ENCODE data around the gene ZNF346.

ZNF346 gene

DNA sequence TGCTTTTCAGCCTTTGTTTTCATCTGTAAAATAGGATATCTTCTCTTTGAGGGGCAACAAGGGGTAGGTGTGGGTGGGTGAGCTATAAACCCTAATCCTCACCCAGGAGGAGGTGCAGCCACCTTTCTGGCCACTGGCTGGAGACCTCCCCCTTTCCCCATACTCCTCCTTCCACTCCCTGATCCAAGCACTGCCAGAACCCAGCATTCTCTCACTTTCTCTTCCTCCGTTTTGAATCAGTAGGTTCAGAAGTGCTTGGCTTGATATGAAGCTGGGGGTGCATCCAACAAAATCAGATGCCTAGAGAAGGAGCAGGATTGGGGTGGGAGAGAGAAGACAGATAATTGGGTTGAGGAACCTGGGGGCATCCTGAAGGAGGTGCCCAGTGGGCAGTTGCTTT, 104.3 kb downstream of the ZNF346 start:
- no peak overlapping the region for H3K27ac ChIP-seq
- TF ChIP-seq, protein P1, sequence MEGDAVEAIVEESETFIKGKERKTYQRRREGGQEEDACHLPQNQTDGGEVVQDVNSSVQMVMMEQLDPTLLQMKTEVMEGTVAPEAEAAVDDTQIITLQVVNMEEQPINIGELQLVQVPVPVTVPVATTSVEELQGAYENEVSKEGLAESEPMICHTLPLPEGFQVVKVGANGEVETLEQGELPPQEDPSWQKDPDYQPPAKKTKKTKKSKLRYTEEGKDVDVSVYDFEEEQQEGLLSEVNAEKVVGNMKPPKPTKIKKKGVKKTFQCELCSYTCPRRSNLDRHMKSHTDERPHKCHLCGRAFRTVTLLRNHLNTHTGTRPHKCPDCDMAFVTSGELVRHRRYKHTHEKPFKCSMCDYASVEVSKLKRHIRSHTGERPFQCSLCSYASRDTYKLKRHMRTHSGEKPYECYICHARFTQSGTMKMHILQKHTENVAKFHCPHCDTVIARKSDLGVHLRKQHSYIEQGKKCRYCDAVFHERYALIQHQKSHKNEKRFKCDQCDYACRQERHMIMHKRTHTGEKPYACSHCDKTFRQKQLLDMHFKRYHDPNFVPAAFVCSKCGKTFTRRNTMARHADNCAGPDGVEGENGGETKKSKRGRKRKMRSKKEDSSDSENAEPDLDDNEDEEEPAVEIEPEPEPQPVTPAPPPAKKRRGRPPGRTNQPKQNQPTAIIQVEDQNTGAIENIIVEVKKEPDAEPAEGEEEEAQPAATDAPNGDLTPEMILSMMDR (conservative IDR thresholded peaks at IDR 0.05): no peak

DNA sequence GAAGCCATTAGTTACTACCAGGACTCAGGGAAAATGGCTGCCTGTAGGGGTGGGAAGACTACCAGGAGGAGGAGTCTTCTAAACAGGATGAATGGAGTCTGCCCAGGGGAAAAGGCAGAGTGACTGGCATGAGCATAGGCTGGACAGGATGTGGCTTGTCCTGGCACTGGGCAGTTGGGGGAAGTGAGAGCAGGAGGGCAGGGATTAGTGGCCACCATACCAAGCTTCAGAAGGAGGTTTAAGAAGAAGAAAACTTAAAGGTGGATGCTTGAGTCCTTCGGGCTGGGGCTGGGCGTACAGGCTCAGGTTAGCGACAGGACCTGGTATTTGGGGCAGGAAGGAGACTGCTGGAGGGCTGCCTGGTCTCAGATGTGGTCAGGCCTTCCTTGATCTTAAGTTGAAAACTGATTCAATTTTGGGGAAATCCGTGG, 106.1 kb downstream of the ZNF346 start:
- TF ChIP-seq, protein P1 (conservative IDR thresholded peaks at IDR 0.05): no peak
- H3K27ac ChIP-seq: no peak overlapping the region

DNA sequence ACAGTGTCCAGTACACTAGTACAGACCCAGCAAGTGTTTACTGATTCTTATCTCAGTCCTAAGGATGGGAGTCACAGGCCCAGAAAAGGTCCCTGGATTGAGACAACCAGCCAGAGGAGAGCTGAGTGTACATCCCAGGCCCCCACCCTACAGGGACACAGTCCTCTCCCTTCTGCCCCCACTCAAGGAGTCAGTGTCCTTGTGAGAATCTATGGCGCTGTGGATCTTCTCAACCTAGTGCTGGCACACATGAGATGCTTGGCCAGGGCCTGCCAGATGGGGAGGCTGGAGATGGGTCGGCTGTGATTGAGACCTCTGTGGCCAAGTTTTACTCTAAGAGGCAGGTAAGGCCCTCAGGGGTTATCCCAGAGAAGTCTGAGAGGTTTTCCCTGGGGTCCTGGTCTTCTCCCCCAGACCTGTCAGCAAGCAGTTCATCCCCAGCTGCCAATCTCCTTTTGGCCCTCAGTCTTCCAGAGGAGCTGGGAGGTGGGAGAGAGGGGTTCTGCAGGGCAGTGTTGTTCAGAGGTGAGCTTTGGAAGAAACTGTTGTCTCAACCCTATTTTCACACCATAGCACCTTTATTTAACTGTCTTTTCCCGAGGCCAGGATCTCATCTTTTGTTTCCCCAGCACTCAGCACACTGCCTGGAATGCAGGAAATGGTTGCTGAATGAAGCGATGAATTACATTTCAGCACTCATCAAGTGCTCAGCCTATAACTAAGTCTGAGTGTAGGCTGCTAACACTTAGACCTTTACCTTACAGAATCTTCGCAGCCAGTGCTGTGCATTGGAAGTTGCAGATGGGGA, 107.9 kb downstream of the ZNF346 start:
- TF ChIP-seq, protein P1 (conservative IDR thresholded peaks at IDR 0.05): no peak
- no peak overlapping the region for H3K27ac ChIP-seq

All from VCaP (cell line).